Activated CD8-positive, alpha-beta memory T cell treated with anti-CD3 and anti-CD28 coated beads, Interleukin-2, amount 50 U/mL, for 1 hour (primary cell): ENCODE measurements around the gene OSER1.

Source experiments
- DNase-seq: peaks from one replicate; pipeline ENCODE4 v3.0.0-alpha.2; 2020; ENCODE audit errors: extremely low read depth

The OSER1 gene

GRCh38 chr20:44224637-44225036 is 14.1 kb upstream of the OSER1 start:
- DNase-seq, result no peak

GRCh38 chr20:44223721-44224120 is 13.2 kb upstream of the OSER1 start:
- no peak for DNase-seq

GRCh38 chr20:44222633-44223368 is 12.2 kb upstream of the OSER1 start:
- no peak for DNase-seq

GRCh38 chr20:44222027-44222426 is 11.5 kb upstream of the OSER1 start:
- no peak for DNase-seq

- no peak for DNase-seq
Observed at GRCh38 chr20:44221368-44221954, 10.9 kb upstream of the OSER1 start.

- DNase-seq, result no peak
Observed at GRCh38 chr20:44219791-44220190, 9.2 kb upstream of the OSER1 start.

GRCh38 chr20:44219170-44219730 is 8.7 kb upstream of the OSER1 start:
- no peak for DNase-seq

GRCh38 chr20:44218446-44218845 is 7.9 kb upstream of the OSER1 start:
- DNase-seq, result no peak

- no peak for DNase-seq
Observed at GRCh38 chr20:44217342-44218092, 6.9 kb upstream of the OSER1 start.

GRCh38 chr20:44215125-44215524 is 4.6 kb upstream of the OSER1 start:
- DNase-seq, result no peak

GRCh38 chr20:44212792-44213191 is 2.2 kb upstream of the OSER1 start:
- no peak for DNase-seq

GRCh38 chr20:44211177-44212039 is 837 bp upstream of the OSER1 start:
- no peak for DNase-seq

GRCh38 chr20:44209686-44210405 is 725 bp downstream of the OSER1 start:
- DNase-seq, result no peak

GRCh38 chr20:44208770-44209169 is 1.8 kb downstream of the OSER1 start:
- no peak for DNase-seq

- DNase-seq, result no peak
Observed at GRCh38 chr20:44208165-44208564, 2.4 kb downstream of the OSER1 start.

GRCh38 chr20:44207126-44207723 is 3.3 kb downstream of the OSER1 start:
- no peak for DNase-seq

GRCh38 chr20:44206132-44206531 is 4.4 kb downstream of the OSER1 start:
- no peak for DNase-seq

GRCh38 chr20:44204832-44205215 is 5.7 kb downstream of the OSER1 start:
- DNase-seq, result no peak

GRCh38 chr20:44204156-44204831 is 6.3 kb downstream of the OSER1 start:
- DNase-seq, result no peak

- DNase-seq, result no peak
Observed at GRCh38 chr20:44203161-44203560, 7.4 kb downstream of the OSER1 start.
